Measurements from ENCODE around the gene LAMC3.

The LAMC3 gene

DNA sequence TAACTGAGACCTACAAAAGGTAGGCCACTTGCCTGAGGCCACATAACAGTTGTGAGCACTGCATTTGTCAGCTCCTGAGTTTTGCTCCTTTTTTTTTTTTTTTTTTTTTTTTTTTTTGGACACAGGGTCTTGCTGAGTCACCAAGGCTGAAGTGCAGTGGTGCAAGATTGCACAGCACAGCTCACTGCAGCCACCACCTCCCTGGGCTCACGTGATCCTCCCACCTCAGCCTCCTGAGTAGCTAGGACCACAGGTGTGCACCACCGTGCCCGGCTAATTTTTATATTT is 37.1 kb downstream of the LAMC3 start:
- TF ChIP-seq, protein P1, sequence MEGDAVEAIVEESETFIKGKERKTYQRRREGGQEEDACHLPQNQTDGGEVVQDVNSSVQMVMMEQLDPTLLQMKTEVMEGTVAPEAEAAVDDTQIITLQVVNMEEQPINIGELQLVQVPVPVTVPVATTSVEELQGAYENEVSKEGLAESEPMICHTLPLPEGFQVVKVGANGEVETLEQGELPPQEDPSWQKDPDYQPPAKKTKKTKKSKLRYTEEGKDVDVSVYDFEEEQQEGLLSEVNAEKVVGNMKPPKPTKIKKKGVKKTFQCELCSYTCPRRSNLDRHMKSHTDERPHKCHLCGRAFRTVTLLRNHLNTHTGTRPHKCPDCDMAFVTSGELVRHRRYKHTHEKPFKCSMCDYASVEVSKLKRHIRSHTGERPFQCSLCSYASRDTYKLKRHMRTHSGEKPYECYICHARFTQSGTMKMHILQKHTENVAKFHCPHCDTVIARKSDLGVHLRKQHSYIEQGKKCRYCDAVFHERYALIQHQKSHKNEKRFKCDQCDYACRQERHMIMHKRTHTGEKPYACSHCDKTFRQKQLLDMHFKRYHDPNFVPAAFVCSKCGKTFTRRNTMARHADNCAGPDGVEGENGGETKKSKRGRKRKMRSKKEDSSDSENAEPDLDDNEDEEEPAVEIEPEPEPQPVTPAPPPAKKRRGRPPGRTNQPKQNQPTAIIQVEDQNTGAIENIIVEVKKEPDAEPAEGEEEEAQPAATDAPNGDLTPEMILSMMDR (IDR thresholded peaks at IDR 0.05; ENCODE audit: low read depth, low read length, missing control alignments), result no peak
- Histone ChIP-seq H3K4me3 (ENCODE audit: low read depth, low read length) (no peak overlapping the region), H3K27me3 (replicated peaks) (peaks cover 37% of the 10 kb centered on the region), H3K27ac (no peak overlapping the region), H3K36me3 (replicated peaks) (no peaks in the 10 kb centered on the region)
- DNase-seq, result no peak
- in situ Hi-C loops (cut with HindIII; ENCODE audit: low pct_ligation_motif_present, low sequenced_read_pairs), result no loop called here

DNA sequence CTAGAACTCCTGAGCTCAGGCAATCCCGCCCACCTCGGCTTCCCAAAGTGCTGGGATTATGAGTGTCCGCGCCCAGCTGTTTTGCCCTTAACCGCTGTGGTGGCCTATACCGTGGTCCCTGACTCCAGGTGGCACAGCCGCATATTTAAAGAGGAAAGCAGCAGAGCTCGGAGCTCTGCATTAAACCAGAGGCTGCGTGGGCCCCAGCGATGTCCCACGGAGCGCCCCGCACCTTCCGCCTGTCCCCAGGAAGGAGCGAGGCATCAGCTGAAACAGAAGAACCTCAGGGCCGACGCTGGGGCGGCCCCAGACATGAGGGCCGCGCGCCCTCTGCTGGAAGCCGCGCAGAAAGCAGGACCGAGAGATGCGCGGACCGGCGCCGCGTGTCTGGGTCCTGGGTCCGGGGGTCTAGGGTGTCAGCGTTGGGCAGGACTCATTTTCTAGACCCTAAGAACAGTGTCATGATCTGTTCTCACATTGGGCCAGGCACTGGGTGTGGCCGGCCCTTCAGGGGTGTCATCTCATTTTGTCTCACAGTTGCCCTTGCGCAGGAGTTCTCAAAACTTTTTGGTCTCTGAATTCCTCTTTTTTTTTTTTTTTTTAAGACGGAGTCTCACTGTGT is 37.7 kb downstream of the LAMC3 start:
- Histone ChIP-seq H3K27ac (no peak overlapping the region), H3K36me3 (replicated peaks) (no peaks in the 10 kb centered on the region), H3K27me3 (replicated peaks) (peaks cover 33% of the 10 kb centered on the region), H3K4me3 (ENCODE audit: low read depth, low read length) (no peak overlapping the region)
- in situ Hi-C loops (cut with HindIII; ENCODE audit: low pct_ligation_motif_present, low sequenced_read_pairs), result no loop called here
- DNase-seq, result peak; percentile 46
- TF ChIP-seq, protein P1 (IDR thresholded peaks at IDR 0.05; ENCODE audit: low read depth, low read length, missing control alignments), result peak; percentile 96

- TF ChIP-seq, protein P1 (IDR thresholded peaks at IDR 0.05; ENCODE audit: low read depth, low read length, missing control alignments), result no peak
- in situ Hi-C loops (cut with HindIII; ENCODE audit: low pct_ligation_motif_present, low sequenced_read_pairs), result no loop called here
Observed at GRCh38 chr9:131048332-131048731, 39.4 kb downstream of the LAMC3 start.

DNA sequence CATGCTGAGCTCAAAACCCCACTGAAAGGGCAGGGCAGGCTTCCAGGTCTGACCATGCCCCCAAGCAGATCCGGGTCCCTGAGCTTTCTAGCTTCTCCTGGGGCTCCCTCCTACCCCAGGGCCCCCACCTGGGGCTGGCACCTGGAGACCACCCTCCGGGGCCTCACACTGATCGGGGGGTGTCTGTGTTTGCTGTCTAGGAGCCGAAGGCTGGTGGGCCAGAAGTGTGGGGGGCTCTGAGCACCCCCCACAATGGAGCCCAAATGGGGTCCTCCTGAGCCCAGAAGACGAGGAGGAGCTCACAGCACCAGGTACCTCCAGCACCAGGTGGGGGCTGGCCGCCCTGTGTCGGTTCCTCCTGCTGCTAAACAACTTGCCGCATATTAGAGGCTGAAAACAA is 39.8 kb downstream of the LAMC3 start:
- in situ Hi-C loops (cut with HindIII; ENCODE audit: low pct_ligation_motif_present, low sequenced_read_pairs), result no loop called here
- TF ChIP-seq, protein P1 (IDR thresholded peaks at IDR 0.05; ENCODE audit: low read depth, low read length, missing control alignments), result no peak
- DNase-seq, result no peak
- Histone ChIP-seq H3K27me3 (replicated peaks) (peaks cover 36% of the 10 kb centered on the region), H3K27ac (no peak overlapping the region), H3K4me3 (ENCODE audit: low read depth, low read length) (no peak overlapping the region), H3K36me3 (replicated peaks) (no peaks in the 10 kb centered on the region)

More at GRCh38 chr9:131048332-131048731, 39.4 kb downstream of the LAMC3 start:
- no peak overlapping the region for H3K4me3 ChIP-seq (ENCODE audit: low read depth, low read length)
- no peak overlapping the region for H3K27ac ChIP-seq
- H3K36me3 ChIP-seq (replicated peaks), result no peaks in the 10 kb centered on the region
- H3K27me3 ChIP-seq (replicated peaks), result peaks cover 35% of the 10 kb centered on the region
- DNase-seq, result no peak

GRCh38 chr9:131049829-131050715 is 41.1 kb downstream of the LAMC3 start:
- no peak overlapping the region for H3K4me3 ChIP-seq (ENCODE audit: low read depth, low read length)
- H3K27me3 ChIP-seq (replicated peaks), result peaks cover 35% of the 10 kb centered on the region
- H3K27ac ChIP-seq, result no peak overlapping the region
- DNase-seq, result no peak
- no peaks in the 10 kb centered on the region for H3K36me3 ChIP-seq (replicated peaks)
- in situ Hi-C loops (cut with HindIII; ENCODE audit: low pct_ligation_motif_present, low sequenced_read_pairs), result no loop called here
- TF ChIP-seq, protein P1 (IDR thresholded peaks at IDR 0.05; ENCODE audit: low read depth, low read length, missing control alignments), result no peak

Measured in brain microvascular endothelial cell (primary cell).